A673 (cell line): ENCODE measurements around the gene OR2T35. TPM values are rescaled to one million over a fixed set of nuclear protein-coding genes. Genes with fewer than 3 reads are reported as not detected.

Experiments used
- BruUV-seq: library from RNA; stranded (reverse); fragments of 400-500 nt; replicated peaks from 2 replicates; lab custom pipeline; 2021; lab: Mats Ljungman, UMichigan
- CTCF ChIA-PET: fragments of 300-600 bp; sonication (Branson Sonifier 250); formaldehyde crosslinking; loops from one replicate; lab custom pipeline; 2022; ENCODE audit warnings: antibody characterized with exemption; lab: Charles Lee
- POLR2A ChIA-PET: fragments of 300-600 bp; sonication (Branson Sonifier 250); formaldehyde crosslinking; loops from one replicate; lab custom pipeline; 2022; ENCODE audit warnings: antibody characterized with exemption; ENCODE audit not compliant: low non-redundant PET; lab: Charles Lee
- DNase-seq: peaks from one replicate; pipeline ENCODE4 v3.0.0-alpha.2; 2015; ENCODE audit warnings: low spot score
- H3K27ac ChIP-seq: fragments of 200-600 bp; sonication (generic); 2 replicates; pipeline ENCODE4 v1.5.1; 2016; ENCODE audit warnings: mixed run types, low read depth, mild to moderate bottlenecking, mixed read lengths, antibody characterized with exemption, low read length; ENCODE audit not compliant: poor library complexity, severe bottlenecking
- H3K27me3 ChIP-seq: fragments of 200-600 bp; sonication (generic); replicated peaks from 2 replicates; pipeline ENCODE4 v1.6.1; 2017; ENCODE audit warnings: mixed run types, low read depth, mild to moderate bottlenecking, mixed read lengths, antibody characterized with exemption, low read length; ENCODE audit not compliant: insufficient read depth, poor library complexity
- H3K36me3 ChIP-seq: fragments of 200-600 bp; sonication (generic); 2 replicates; pipeline ENCODE4 v1.6.1; 2016; ENCODE audit warnings: mixed run types, mild to moderate bottlenecking, mixed read lengths, antibody characterized with exemption, low read length; ENCODE audit not compliant: insufficient read depth, poor library complexity, severe bottlenecking
- H3K4me1 ChIP-seq: fragments of 200-600 bp; sonication (generic); 2 replicates; pipeline ENCODE4 v1.6.1; 2017; ENCODE audit warnings: mixed run types, mild to moderate bottlenecking, mixed read lengths, antibody characterized with exemption, low read length; ENCODE audit not compliant: insufficient read depth, poor library complexity, severe bottlenecking
- H3K4me3 ChIP-seq: fragments of 200-600 bp; sonication (generic); 2 replicates; pipeline ENCODE4 v1.5.1; 2016; ENCODE audit warnings: low read depth, mixed run types, mild to moderate bottlenecking, mixed read lengths, low read length; ENCODE audit not compliant: poor library complexity, severe bottlenecking
- H3K9me3 ChIP-seq: fragments of 200-600 bp; sonication (generic); 2 replicates; pipeline ENCODE4 v1.6.1; 2016; ENCODE audit warnings: mixed run types, low read depth, mild to moderate bottlenecking, mixed read lengths, antibody characterized with exemption, low read length; ENCODE audit not compliant: poor library complexity, severe bottlenecking
- CTCF ChIP-seq: fragments of 300-800, 200-600 bp; sonication (generic); conservative IDR thresholded peaks from 2 replicates; pipeline ENCODE4 v1.5.1; 2017; ENCODE audit warnings: low read depth, mild to moderate bottlenecking, antibody characterized with exemption, low read length, moderate library complexity, mixed read lengths
- EZH2 ChIP-seq: fragments of 200-600 bp; sonication (generic); IDR thresholded peaks from 2 replicates; pipeline ENCODE4 v1.6.1; 2017; ENCODE audit warnings: borderline replicate concordance, low read depth, mild to moderate bottlenecking, mixed read lengths, antibody characterized with exemption, low read length; ENCODE audit not compliant: poor library complexity, severe bottlenecking
- intact Hi-C: fragments of 100-400 bp; cut with micrococcal nuclease; formaldehyde crosslinking; loops from one replicate; pipeline ENCODE4 v1.10.0; 2022; ENCODE audit not compliant: unreplicated experiment
- total RNA-seq: library from RNA; stranded (reverse); gene quantifications from 2 replicates; pipeline ENCODE4 v1.2.3, GENCODE V29; 2021

OR2T35 gene
- total RNA-seq, 1 experiment from 2014 or later = not detected

DNA sequence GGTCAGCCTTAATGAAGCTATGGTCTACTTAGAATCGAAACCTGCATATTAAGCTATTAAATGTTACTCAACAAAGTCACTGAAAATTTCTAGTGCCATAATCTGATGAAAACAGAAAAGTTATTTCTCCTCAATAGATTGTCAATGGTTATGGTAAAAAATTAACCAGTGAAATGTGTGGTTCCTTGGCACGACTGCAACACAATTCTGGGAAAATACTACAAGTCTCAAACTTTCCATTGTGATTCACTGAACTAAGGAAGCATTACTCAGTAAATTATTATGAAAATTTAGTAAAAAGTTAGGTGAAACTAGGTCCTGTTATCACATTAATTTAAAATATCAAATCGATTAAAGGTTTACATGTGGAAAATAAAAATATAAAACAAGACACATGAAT lies 34.8 kb downstream of the OR2T35 start:
- POLR2A ChIA-PET = no interaction called here

DNA sequence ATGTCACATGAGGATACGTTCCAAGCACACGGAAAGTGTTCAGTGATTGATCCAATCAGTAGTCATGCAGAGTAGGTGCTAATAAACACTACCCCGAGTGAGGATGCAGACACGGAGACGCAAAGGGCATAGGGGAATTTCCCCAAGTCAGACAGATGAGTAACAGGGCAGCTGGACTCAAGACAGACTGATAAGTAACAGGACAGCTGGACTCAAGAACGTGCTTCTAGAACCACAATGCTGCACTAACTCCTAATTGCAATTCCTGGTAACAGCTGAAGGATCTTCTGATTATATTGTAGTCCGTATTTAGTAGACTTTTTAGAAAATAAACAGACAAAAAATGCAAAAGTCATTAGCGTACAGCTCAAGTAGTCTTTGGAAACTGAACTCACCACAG lies 45.7 kb downstream of the OR2T35 start:
- intact Hi-C loops = no loop called here
- H3K27me3 ChIP-seq = no peaks in the 10 kb centered on the region
- no peaks in the 10 kb centered on the region for H3K36me3 ChIP-seq
- no peaks in the 10 kb centered on the region for H3K9me3 ChIP-seq
- peaks cover 9% of the 10 kb centered on the region for H3K4me1 ChIP-seq
- BruUV-seq = no TSS peak
- TF ChIP-seq EZH2 (no peak), CTCF (no peak)
- H3K4me3 ChIP-seq = no peak overlapping the region
- POLR2A ChIA-PET = no interaction called here
- CTCF ChIA-PET = no interaction called here
- DNase-seq = no peak
- H3K27ac ChIP-seq = no peak overlapping the region

More for the DNA sequence above, 34.8 kb downstream of the OR2T35 start:
- DNase-seq = no peak
- Histone ChIP-seq H3K27me3 (no peaks in the 10 kb centered on the region), H3K9me3 (no peaks in the 10 kb centered on the region), H3K4me3 (no peak overlapping the region), H3K27ac (no peak overlapping the region), H3K4me1 (no peaks in the 10 kb centered on the region), H3K36me3 (no peaks in the 10 kb centered on the region)
- intact Hi-C loops = loop anchor here (10.0 kb wide), 1 partner anchor 366 kb away; no protein-coding TSS in a partner anchor
- no peak for TF ChIP-seq CTCF
- TF ChIP-seq EZH2 = no peak
- CTCF ChIA-PET = interaction anchor here (0.6 kb wide), 1 partner anchor 297 kb away, joined by 7 read pairs; no protein-coding TSS in a partner anchor
- no TSS peak for BruUV-seq

- DNase-seq = no peak
- POLR2A ChIA-PET = no interaction called here
- H3K27ac ChIP-seq = no peak within 1 kb of the TSS
- no peaks in the 10 kb centered on the region for H3K9me3 ChIP-seq
- intact Hi-C loops = no loop called here
- no peaks in the 10 kb centered on the region for H3K36me3 ChIP-seq
- CTCF ChIA-PET = no interaction called here
- no peak within 1 kb of the TSS for H3K4me3 ChIP-seq
- H3K4me1 ChIP-seq = peaks cover 9% of the 10 kb centered on the region
- no TSS peak for BruUV-seq
- TF ChIP-seq CTCF (no peak), EZH2 (no peak)
- no peaks in the 10 kb centered on the region for H3K27me3 ChIP-seq
Measured at GRCh38 chr1:248597589-248597988, 47.5 kb downstream of the OR2T35 start, which contains the start of gene OR2T10. Gene OR2T10, minus strand, starts transcription at chr1:248597700. Its CDS starts 3,932 bp downstream, at chr1:248593768.
